HUES64 (cell line): Measurements from ENCODE around the gene ACSL1.

ENCODE experiments used
- H3K27ac ChIP-seq: 2 replicates; pipeline ENCODE4 v1.7.0; 2013; ENCODE audit warnings: low read depth, low read length, inconsistent platforms
- H3K27me3 ChIP-seq: 2 replicates; pipeline ENCODE4 v1.6.1; 2013; ENCODE audit warnings: mild to moderate bottlenecking, low read length; ENCODE audit not compliant: insufficient read depth
- H3K36me3 ChIP-seq: 2 replicates; pipeline ENCODE4 v1.6.1; 2013; ENCODE audit warnings: mild to moderate bottlenecking, low read length; ENCODE audit not compliant: insufficient read depth
- H3K4me1 ChIP-seq: 2 replicates; pipeline ENCODE4 v1.6.1; 2013; ENCODE audit warnings: mild to moderate bottlenecking, low read length, moderate library complexity; ENCODE audit not compliant: insufficient read depth
- H3K4me3 ChIP-seq: 2 replicates; pipeline ENCODE4 v1.5.1; 2013; ENCODE audit warnings: mild to moderate bottlenecking, low read length, moderate library complexity
- H3K9ac ChIP-seq: 2 replicates; pipeline ENCODE4 v1.6.1; 2013; ENCODE audit warnings: mild to moderate bottlenecking, low read depth, low read length
- H3K9me3 ChIP-seq: 2 replicates; pipeline ENCODE4 v1.6.1; 2013; ENCODE audit warnings: low read depth, low read length; ENCODE audit not compliant: insufficient read depth
- WGBS: fragments of 150-250, 120-280 bp; methylation state at CpG from one replicate; pipeline ENCODE4 v1.1.7; 2013; ENCODE audit warnings: missing lambda C conversion rate; 5-methylcytosine and 5-hydroxymethylcytosine counted together

The ACSL1 gene

DNA sequence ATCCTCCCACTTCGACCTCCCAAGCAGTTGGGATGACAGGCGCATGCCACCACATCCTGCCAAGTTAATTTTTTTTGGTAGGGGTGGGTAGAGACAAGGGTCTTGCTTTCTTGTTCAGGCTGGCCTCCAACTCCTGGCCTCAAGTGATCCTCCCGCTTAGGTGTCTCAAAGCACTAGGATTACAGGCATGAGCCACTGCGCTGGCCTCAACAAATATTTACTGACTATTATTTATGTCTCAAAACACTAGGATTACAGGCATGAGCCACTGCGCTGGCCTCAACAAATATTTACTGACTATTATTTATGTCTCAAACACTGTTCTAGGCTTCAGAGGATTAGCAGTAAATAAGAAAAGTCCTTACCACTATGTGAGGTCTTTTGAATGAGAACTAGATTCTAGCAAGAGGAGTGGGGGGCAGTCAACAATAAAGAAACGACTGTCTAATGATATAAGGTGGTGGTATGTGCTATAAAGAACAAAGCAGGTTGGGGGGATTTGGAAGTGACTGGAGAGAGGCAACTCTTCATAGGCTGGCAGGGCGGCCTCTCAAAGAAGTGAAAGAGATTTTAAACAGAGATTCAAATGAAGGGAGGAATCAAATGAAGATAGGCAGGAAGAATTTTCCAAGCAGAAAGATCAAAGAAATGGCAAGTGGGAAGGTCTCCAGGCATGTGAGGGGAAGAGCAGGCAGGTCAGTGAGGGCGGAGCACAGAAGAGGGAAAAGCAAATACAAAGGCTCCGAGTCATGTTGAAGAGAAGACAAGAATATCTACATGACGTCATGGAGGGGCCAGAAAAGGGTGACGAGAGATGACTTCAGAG, 12.7 kb upstream of the ACSL1 start:
- 83% methylated on average over 11 of the region's 11 CpGs for WGBS
- no peak overlapping the region for H3K27ac ChIP-seq
- no peak overlapping the region for H3K9ac ChIP-seq

GRCh38 chr4:184836613-184837012, 10.8 kb upstream of the ACSL1 start:
- no peak overlapping the region for H3K9ac ChIP-seq
- H3K4me1 ChIP-seq = no peaks in the 10 kb centered on the region
- no peak overlapping the region for H3K4me3 ChIP-seq
- no peaks in the 10 kb centered on the region for H3K36me3 ChIP-seq
- H3K27ac ChIP-seq = no peak overlapping the region
- no peaks in the 10 kb centered on the region for H3K27me3 ChIP-seq
- no peaks in the 10 kb centered on the region for H3K9me3 ChIP-seq
- 88% methylated on average over 5 of the region's 5 CpGs for WGBS

More for the DNA sequence above, 12.7 kb upstream of the ACSL1 start:
- H3K9me3 ChIP-seq = no peaks in the 10 kb centered on the region
- H3K36me3 ChIP-seq = no peaks in the 10 kb centered on the region
- H3K27me3 ChIP-seq = no peaks in the 10 kb centered on the region
- H3K4me1 ChIP-seq = no peaks in the 10 kb centered on the region
- no peak overlapping the region for H3K4me3 ChIP-seq

DNA sequence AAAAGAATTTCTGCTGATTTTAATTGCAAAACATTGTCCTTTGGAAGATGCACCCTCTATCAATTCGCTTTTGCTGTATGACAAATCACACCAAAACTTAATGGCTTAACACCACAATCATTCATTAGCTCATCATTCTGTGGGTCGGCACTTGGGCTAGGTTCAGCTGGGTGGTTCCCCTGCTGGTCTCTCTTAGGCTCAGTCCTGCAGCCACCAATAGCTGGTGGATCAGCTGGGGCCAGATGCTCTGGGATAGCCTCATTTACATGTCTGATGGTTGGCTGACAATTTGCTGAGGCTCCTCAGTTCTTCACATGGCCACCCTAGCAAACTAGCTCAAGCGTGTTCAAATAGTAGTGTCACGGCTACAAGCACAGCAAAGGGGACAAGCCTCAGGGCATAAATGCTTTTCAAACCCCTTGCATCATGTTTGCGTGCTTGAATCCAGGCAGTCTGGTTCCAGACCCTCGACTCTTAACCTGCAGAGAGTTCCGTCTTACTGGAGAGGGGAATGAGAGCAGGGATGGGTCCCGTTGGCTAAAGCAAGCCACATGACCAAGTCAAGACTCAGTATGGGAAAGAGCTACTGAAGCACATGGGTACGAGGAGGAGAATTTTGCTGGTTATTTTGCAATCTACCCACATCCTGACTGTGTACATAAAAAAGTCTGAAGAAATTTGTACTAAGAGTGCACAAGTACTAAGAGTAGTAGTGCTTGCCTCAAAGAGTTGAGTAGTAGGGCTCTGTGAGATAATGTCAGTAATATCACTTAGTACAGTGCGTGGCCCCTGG, 7.5 kb upstream of the ACSL1 start:
- H3K9me3 ChIP-seq = no peaks in the 10 kb centered on the region
- no peaks in the 10 kb centered on the region for H3K36me3 ChIP-seq
- H3K4me3 ChIP-seq = no peak overlapping the region
- H3K9ac ChIP-seq = no peak overlapping the region
- H3K27ac ChIP-seq = no peak overlapping the region
- H3K4me1 ChIP-seq = no peaks in the 10 kb centered on the region
- peaks cover 7% of the 10 kb centered on the region for H3K27me3 ChIP-seq
- WGBS = 87% methylated on average over 10 of the region's 10 CpGs

GRCh38 chr4:184831153-184831552, 5.4 kb upstream of the ACSL1 start:
- no peak overlapping the region for H3K4me3 ChIP-seq
- WGBS = 97% methylated on average over 5 of the region's 5 CpGs
- no peaks in the 10 kb centered on the region for H3K9me3 ChIP-seq
- H3K9ac ChIP-seq = no peak overlapping the region
- H3K36me3 ChIP-seq = no peaks in the 10 kb centered on the region
- no peaks in the 10 kb centered on the region for H3K4me1 ChIP-seq
- no peak overlapping the region for H3K27ac ChIP-seq
- peaks cover 28% of the 10 kb centered on the region for H3K27me3 ChIP-seq

DNA sequence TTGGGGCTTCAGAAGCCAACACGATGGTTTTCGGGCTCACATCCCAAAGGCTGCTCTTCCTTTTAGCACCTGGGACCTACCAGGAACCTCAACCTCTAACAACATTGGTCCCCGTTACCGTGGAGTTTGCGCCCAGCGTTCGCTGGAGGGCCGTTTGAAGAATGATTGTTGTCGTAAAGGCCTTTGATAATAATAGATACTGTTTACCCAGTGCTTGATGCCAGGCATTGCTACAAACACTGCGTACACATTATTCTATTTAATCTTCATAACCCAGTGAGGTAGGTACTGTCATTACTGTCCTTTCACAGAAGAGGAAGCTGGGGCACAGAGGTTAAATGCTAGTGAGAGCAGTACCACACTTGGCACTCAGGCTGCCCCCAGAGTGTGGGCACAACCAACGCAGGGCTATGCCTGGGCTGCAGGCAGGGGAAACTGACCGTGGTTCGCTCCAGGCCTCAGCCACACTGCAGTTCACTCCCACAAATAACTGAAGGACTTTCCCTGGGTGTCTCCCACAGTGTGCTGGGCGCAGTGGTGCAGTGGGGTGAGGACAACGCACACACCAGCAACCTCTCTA, 1.0 kb upstream of the ACSL1 start:
- peaks cover 68% of the 10 kb centered on the region for H3K27me3 ChIP-seq
- no peaks in the 10 kb centered on the region for H3K36me3 ChIP-seq
- 59% methylated on average over 15 of the region's 15 CpGs for WGBS
- H3K4me3 ChIP-seq = peak overlapping the region; percentile 66
- no peak overlapping the region for H3K9ac ChIP-seq
- H3K9me3 ChIP-seq = no peaks in the 10 kb centered on the region
- H3K27ac ChIP-seq = no peak overlapping the region
- no peaks in the 10 kb centered on the region for H3K4me1 ChIP-seq

DNA sequence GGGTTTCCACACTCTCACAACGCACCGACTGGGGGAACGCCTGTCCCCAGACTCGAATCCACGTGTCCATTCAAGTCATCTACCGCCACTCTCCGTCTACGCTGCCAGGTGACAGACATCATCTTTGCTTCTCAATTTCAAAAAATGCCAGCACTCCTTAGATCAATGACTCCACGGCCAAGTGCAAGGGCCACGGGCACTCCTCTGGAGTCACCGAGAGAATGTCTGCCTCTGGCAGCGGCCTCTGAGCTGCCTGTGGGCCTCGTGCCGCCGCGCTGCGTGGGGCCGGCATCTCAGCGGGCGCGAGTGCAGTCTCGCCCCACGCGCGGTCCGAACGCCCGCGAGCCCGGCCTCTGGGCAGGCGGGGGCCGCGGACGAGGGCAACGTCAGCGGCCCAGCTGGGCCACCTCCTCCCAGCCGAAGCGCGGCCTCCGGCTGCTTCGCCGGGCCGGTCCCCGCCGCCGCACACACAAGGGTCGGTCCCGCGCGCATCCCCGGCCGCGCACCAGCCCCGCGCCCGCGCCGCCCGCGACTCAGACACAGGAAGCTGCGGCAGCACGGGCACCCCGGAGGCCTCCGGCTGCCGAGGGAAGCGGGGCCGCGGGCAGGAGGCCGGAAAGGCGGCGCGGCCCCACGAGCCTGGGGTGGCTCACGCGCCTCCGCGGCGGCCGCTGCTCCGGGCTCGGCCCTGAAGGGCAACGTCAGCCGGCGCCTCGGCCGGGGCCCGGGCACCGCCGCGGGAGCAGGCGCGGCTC, 450 bp downstream of the ACSL1 start:
- H3K36me3 ChIP-seq = no peaks in the 10 kb centered on the region
- peaks cover 70% of the 10 kb centered on the region for H3K27me3 ChIP-seq
- no peak overlapping the region for H3K27ac ChIP-seq
- H3K4me1 ChIP-seq = no peaks in the 10 kb centered on the region
- H3K9me3 ChIP-seq = no peaks in the 10 kb centered on the region
- no peak overlapping the region for H3K9ac ChIP-seq
- peak overlapping the region; percentile 62 for H3K4me3 ChIP-seq
- 6% methylated on average over 92 of the region's 92 CpGs for WGBS

- Histone ChIP-seq H3K27ac (no peak overlapping the region), H3K9me3 (no peaks in the 10 kb centered on the region), H3K9ac (no peak overlapping the region), H3K27me3 (peaks cover 70% of the 10 kb centered on the region), H3K4me3 (peak overlapping the region; percentile 62), H3K36me3 (no peaks in the 10 kb centered on the region), H3K4me1 (no peaks in the 10 kb centered on the region)
- WGBS = 66% methylated on average over 6 of the region's 6 CpGs
These were observed 1.0 kb downstream of the ACSL1 start for GRCh38 chr4:184824776-184825084.

DNA sequence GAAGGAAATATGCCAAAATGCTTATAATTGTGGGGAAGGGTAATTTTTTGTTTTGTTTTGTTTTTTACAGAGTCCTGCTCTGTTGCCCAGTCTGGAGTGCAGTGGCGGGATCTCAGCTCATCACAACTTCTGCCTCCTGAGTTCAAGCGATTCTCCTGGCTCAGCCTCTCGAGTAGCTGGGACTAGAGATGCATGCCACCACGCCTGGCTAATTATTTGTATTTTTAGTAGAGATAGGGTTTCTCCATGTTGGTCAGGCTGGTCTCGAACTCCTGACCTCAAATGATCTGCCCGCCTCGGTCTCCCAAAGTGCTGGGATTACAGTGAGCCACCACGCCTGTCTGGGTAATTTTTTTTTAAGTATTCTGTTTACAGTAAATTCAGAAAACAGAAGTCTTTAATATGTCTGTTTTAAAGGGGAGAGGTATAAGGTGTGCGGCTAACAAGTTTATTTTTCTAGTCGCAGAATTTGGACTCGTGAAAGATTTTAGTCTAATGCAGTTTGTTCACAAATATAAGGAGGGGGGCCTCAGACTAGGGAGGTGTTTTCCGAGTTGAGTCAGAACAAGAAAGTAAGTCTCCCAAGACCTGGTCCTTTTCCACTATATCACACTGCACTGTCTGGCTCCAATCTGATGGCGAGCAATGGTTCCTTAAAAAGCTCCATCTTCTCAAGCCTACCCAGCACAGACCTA, 1.5 kb downstream of the ACSL1 start:
- WGBS = 93% methylated on average over 13 of the region's 13 CpGs
- H3K9ac ChIP-seq = no peak overlapping the region
- no peak overlapping the region for H3K27ac ChIP-seq
- H3K9me3 ChIP-seq = no peaks in the 10 kb centered on the region
- H3K4me1 ChIP-seq = no peaks in the 10 kb centered on the region
- H3K36me3 ChIP-seq = no peaks in the 10 kb centered on the region
- H3K27me3 ChIP-seq = peaks cover 69% of the 10 kb centered on the region
- no peak overlapping the region for H3K4me3 ChIP-seq

DNA sequence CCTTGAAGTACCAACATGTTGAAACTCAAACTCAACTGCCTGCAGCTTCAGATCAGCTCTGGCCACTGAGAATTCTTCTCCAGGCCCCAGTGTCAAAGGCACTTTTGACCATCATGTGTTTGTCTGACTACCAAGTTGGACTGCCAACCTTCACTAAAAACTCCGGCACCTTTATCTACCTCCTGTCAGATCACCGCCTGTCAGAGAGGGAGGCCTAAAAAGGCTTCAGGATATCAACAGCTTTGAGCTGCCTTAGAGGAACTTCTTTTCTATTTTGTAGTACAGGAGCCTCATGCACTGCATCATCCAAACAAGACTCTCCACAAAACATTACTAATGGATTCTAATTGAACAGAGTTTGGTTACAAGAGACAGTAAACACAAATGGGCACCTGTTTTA, 2.8 kb downstream of the ACSL1 start:
- no peak overlapping the region for H3K4me3 ChIP-seq
- no peak overlapping the region for H3K9ac ChIP-seq
- H3K9me3 ChIP-seq = no peaks in the 10 kb centered on the region
- peaks cover 61% of the 10 kb centered on the region for H3K27me3 ChIP-seq
- 94% methylated on average over 2 of the region's 2 CpGs for WGBS
- H3K4me1 ChIP-seq = no peaks in the 10 kb centered on the region
- no peaks in the 10 kb centered on the region for H3K36me3 ChIP-seq
- no peak overlapping the region for H3K27ac ChIP-seq

DNA sequence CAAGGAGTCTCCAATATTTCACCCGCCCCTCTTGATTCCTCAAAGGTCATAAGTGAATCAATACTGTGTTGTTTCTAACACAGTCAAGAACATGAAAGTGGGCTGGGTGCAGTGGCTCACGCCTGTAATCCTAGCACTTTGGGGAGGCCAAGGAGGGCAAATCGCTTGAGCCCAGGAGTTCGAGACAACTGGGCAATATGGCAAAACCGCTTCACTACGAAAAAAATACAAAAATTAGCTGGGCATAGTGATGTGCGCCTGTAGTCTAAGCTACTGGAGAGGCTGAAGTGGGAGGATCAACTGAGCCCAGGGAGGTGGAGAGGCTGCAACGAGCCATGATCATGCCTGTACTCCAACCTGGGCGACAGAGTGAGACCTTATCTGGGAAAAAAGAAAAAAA, 3.4 kb downstream of the ACSL1 start:
- Histone ChIP-seq H3K27ac (no peak overlapping the region), H3K4me1 (no peaks in the 10 kb centered on the region), H3K36me3 (no peaks in the 10 kb centered on the region), H3K9me3 (no peaks in the 10 kb centered on the region), H3K9ac (no peak overlapping the region), H3K27me3 (peaks cover 54% of the 10 kb centered on the region), H3K4me3 (no peak overlapping the region)
- 95% methylated on average over 9 of the region's 9 CpGs for WGBS
